Measurements from ENCODE around the gene NUP42.
A peak's percentile ranks its signal among the peaks of the same experiment; 100 is the strongest.
"Not testable (repeated sequence)": the region's sequence is repeated elsewhere in the genome, so short reads cannot be mapped to it uniquely, and the experiment has no call there.

Gene NUP42

DNA sequence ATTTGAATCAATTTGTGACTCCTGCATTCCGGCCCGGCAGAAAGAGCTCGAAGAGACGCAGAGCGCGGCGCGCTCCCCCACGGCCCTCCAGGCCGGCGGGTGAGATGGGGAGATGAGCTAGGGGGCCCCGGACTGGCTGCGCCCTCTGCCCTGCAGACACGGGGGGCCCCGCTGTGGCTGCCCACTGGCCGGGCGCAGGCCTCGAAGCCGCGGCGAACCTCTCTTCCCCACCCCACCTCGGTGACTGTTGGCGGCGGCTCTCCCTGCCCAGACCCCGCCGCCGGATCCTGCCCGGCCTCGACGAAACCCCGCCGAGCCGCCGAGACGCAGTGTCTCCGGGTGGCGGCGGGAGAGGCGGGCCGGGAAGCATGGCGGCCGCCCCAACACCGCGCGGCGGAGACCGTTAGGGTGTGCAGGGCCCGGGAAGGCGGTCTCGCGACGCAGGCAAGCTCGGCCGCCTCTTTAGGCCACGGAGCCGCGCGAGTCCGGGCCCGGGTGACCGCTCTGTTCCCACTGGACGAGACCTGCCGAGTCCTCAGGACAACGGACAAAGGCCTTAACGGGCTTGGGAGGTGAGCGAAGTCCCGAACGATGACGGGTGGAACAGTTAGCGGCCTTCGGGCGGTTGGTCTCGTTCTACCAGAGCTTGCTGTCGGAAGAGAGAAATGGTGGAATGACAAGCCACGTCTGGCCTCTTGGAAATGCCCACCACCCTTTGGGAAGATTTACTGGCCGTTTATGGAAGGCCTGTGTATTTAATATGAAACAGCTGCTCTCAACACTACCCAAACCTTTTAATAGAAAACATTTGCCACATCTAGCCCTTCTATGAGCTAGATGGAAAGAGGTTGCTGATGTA is 24.3 kb downstream of the NUP42 start:
- peak; percentile 56 for DNase-seq

DNA sequence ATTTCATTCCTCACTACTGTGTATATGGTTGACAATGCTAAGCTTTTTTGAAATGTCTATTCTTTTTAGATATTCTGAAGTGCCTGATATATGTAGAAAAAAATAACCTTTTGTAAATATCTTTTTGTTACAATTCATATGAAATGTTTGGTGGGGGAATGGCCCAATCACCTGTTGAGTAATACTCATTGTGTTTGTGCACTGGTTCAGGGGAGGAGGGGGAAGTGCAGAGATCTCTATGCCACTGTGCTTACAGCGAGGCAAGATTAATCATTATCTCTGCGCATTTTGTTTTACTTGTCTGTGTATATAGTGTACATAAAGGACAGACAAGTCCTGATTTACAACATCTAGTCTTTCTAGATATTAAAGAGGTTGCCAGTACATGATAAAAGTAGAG is 25.2 kb downstream of the NUP42 start:
- DNase-seq: no peak

DNA sequence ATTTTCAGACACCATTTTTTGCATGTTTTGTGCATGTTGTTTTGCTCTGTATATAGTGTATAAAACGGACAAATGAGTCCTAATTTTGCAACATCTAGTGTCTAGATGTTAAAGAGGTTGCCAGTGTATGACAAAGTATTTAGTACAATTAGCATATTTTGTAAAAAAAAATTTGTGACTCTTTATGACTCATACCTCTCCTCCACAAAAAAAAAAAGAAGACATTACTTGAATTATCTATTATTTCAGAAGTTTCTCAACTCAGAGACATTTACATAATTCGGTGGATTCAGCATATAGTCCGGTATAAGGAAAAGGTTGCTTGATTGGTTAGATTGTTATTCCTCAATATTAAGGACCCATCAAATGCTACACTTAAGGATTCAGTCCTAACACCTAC is 26.0 kb downstream of the NUP42 start:
- no peak for DNase-seq

DNA sequence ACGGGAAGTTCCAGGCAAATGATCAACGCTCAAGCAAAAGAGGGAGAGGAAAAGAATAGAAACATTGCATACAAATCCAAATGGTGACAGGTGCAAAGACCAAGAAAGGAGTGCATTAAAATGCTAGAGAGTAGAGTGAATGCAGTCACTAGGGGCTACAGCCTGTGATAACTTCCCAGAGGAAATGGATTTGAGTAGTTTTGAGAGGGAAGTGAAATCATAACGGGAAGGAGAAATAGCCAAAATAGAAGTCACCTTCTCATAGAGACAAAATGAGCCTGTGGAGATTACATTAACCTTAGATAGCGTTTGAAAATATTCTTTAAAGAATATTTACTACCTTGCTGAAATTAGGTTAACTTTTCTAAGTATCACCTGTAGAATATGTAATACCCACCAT is 26.5 kb downstream of the NUP42 start:
- DNase-seq: no peak

DNA sequence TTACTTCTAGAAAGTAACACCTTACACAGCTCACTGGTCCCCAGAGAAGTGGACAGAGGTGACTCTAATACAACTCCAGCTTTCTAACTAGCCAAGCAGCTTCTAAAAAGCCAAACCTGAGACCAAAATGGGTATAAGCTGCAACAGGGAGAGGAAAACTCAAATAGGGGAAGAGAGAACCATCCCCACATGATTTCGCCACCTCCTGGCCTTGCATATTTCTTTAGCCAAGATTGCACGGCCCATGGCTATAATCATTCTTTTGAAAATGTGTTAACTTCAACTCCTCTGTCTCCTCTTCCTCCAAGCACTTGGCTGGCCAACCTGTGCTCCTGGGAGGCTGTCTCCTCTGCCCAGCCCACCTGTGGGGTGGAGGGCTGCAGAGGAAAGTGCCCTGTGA is 28.7 kb downstream of the NUP42 start:
- no peak for DNase-seq

DNA sequence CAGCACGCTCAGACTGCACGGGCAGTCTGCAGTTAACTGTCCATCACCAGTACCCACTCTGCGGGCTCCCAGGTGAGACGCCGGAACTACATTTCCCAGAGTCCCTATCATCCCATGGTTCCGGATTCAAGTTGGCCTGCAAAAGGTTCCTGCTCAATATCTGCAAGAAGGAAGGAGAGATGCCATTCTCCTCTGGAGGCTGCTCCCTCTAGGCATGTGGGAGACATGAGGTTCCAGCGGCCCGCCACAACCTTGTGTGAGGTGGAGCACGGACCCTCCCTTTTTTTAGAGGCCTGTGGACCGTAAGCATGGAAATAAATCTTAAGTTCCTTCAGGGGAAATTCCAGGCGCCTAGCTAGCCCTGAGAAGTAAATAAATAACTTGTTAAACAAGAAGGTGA is 29.7 kb downstream of the NUP42 start:
- DNase-seq: no peak

DNA sequence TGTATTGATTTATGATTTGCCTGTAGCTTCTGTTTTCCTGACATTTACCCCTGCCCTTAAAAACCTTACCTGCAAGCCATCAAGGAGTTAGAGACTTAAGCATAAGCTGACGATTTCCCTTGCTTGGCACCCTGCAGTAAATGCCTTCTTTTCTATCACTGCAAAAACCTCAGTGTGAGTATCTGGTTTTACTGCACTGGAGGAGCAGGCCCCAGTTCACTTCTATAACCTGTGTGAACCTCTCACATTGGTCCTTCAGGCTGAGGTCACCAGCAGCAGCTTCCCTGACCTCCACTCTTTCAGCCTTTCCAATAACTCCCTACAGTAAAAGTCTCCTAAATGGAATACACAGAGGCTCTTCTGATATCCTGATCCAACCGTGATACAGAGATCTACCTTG is 30.5 kb downstream of the NUP42 start:
- no peak for DNase-seq

DNA sequence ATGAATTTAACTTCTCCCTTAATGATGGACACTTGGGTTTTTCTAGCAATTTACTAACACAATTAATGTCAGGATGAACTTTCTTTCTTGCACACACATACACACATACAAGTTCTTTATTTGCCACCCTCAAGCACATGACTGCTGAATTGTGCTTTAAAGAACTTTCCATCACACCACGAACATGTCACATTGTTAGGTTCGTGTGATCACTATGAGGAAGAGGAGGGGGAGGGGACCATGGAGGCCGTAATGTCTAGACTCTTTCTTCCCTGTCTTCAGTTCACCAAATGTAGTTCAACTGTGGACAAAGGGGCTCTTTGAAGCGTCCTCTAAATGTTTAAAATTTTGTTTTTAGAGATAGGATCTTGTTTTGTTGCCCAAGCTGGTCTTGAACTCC is 31.0 kb downstream of the NUP42 start:
- DNase-seq: no peak

DNA sequence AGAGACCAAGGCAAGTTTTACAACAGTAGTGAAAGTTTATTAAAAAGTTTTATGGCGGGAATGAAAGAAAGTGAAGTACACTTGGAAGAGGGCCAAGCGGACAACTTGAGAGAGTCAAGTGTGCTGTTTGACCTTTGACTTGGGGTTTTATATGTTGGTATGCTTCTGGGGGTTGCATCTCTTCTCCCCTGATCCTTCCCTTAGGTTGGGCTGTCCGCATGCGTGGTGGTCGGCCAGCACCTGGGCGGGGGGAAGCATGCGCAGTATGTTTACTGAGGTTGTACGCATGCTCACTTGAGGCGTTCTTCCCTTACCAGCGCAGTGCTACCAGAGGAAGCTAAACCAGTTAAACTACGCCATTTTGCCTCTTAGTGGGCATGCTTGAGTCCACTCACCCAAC is 31.9 kb downstream of the NUP42 start:
- DNase-seq: no peak

DNA sequence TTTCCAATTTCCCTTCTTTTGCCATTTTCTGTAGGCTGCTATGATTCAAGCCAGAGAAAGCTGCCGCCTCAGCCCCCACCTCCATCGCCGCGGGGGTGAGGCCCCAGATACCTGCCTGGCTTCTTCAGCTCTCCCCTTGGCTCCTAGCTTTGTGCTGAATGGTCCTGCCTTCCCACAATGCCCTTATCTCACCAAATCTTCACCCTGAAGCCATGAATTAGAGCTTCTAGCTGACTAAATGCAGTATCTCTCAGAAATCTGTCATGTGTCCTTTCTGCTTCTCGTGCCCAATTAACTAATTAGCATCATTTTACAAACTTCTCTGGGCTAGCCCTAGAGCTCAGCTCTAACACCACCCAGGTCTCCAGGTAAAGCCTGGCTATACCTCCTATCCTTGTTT is 32.6 kb downstream of the NUP42 start:
- DNase-seq: no peak

DNA sequence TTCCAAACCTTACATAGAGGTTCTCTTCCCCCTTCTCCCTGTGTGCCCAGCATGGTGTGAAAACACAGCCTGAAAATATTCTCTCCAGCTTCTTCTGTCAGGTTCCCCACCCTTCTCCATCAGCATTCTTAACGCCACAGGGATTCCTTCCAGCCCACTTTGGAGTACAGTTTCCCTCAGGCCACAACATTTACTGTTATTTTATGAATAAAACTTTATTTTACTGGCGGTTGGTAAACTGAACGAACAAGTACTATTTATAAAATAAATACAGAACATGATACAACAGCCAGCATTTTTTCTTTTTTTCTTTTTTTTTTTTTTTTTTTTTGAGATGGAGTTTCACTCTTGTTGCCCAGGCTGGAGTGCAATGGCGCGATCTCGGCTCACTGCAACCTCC is 33.1 kb downstream of the NUP42 start:
- no peak for DNase-seq

DNA sequence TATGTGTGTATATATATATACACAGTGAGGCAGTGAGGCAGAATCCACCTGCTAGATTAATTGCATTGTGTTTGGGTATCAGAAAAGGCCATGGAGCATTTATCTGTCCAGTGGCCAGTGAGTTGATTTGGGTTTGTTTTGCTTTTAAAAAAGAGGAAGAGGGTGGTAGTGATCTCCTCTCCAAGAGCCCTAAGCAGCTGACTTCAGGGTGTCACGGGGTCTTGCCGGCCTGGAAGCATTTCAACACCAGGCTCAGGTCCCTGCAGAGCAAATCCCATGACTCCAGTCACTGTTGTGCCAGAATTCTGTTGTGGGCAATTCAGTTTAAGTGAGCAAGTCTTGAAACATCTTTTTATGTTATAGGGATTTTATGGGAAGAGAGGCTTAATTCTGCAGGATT is 34.2 kb downstream of the NUP42 start:
- DNase-seq: no peak

DNA sequence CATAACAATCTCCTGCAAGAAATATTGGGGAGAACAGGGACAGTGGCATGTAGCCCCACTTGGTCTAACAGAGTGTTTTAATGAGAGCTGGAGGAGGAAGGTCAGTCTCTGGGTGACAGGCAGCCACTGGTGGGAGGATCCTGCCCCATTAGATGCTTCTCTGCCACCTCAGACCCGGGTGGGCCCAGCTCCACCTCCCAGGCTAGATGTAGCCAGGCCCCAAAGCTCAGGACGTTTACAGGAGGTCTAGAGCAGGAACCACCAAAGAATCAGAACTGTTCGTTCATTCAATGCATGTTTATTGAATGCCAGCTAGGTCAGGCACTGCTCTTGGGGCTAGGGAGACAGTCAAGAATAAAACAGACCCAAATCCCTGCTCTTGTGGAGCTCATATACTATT is 36.3 kb downstream of the NUP42 start:
- no peak for DNase-seq

DNA sequence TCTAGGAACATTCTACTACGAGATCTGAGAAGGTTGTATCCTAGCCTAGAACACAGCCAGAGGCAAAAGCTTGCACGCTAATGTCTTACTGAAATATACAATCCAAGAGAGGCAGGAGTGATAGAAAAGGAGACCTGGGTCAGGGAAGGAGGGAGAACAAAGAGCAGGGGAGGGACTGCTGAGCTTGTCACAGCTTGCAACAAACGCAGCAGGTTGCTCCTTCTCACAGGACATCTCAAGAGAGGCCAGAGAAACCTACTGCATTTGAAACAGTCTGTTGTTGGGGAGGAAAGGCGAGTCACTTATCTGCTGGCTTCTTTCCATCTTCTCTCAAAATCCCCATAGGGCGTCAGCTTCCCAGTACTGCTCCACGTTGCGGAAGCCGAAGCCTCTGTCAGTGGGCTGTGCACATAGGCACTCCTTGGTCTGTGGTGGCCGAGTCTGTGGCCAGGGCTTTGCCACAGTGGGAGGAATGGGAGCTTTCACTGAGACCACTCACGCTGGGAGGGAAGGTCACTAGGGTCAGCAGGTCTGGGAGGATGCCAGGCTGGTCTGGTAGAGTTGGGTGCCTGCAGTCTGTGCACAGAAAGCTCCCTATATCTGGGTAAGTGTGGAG is 39.0 kb downstream of the NUP42 start:
- DNase-seq: no peak

DNA sequence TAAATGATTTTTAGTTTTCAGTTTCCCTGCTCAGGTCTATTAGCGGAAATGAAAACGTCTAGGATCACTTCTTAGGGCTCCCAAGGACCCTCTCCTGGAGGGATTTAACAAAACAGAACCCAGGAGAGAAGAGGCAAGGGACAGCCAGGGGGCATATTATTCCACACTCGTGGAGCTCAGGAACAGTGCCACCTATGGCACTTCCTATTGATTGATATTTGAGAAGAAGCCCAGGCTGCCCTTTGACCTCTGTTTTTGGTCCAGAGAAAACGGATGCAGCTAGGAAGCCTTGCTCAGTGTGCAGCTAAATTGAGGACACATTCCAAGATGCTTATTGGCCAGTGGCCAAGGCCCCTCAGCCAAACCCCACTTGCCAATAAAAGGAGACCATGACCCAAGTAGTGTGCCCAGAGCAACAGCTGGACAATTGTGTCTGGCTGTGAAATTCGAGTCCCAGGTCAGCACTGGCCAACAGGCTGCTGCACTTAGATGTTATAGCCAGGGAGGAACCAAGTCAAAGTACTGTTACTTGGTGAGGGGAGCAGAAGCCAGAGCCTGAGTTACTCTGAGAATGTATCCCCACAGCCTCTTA is 40.7 kb downstream of the NUP42 start:
- DNase-seq: peak; percentile 49

DNA sequence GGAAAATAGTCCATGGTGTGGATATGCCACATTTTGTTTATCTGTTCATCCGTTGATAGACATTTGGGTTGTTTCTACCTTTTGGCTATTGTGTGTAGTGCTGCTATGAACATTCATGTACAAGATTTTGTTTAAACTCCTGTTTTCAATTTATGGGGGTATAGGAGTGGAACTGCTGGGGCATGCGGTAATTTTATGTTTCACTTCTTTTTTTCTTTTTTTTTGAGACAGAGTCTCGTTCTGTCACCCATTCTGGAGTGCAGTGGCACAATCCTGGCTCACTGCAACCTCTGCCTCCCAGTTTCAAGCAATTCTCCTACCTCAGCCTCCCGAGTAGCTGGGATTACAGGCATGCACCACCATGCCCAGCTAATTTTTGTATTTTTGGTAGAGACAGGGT is 42.5 kb downstream of the NUP42 start:
- not testable (repeated sequence) for DNase-seq

DNA sequence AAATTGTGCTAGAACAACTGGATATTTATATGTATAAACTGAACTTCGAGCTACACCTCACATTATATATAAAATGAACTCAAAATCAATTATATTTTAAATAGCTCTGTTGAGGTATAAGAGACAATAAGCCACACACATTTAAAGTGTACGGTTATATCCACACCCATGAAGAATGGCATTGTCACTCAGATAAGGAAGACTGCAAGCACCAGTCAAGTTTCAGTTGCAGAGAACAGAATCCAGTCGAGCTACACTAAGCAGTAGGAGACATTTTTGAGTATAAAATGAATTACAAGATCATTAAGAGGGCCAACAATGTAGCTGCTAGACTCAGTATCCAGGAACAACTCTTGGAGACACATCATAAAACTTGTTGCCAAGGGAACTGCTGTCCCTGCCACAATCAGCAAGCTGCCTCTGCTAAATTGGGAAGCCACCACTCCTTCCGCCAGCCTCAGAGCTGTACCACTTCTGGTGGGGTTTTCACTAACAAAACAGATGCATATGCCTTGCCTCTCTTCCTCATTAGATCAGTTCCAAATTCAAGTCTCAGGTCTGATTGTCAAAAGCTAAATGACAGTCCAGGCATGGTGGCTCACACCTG is 45.1 kb downstream of the NUP42 start:
- no peak for DNase-seq

DNA sequence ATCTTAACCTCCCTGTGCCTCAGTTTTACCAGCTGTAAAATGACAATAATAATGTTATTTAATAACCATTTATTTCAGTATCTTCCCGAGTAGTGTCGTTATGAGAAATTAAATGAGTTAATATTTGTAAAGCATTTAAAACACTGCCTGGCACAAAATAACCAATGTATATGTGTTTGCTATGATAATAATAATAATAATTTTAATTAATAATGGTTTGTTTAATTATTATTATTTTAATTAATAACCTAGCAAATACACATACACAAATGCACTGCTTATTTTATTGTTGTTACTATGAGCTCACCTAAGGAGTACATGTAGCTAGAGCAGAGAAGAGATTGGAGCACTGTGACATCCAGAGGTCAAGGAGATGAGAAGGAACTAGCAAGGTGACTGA is 46.6 kb downstream of the NUP42 start:
- DNase-seq: no peak

DNA sequence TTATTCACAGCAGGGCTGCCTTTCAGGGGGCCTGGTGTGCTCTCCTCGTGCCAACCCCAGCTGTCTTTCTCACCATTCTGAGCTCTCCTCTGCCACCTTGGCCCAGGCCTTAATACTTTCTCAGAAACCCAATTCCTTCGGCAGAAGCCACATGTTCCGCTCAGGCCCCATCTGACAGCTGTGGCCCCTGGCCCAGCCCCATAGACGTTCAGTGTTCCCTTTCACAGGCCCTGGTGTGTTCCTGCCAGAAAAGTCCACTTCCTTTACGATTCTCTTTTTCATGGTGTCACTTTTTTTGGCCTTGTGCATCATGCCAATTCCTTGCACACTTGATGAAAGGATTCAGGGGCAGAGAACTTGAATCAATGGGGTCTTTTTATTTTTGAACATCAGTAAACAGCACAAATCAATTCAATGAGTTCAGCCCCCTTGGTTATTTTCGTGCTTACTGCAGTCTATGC is 48.8 kb downstream of the NUP42 start:
- DNase-seq: no peak

DNA sequence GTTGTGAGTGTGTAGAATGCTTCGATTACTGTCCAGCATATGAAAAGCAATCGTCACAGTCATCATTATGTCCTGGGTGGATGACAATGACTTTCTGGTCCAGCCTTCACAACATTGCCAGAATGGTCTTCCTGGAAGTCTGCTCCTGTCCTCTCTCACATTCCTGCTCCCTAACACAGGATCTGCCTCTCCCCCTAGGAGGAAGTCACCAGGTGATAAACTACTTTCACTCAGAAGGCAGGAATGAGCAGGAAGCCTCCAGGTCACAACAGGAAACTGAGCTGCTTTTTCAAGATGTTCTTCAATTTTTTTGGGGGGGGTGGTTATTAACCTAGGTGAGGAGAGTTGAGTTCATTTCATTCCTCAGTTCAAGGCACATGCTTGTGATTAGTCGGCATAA is 51.1 kb downstream of the NUP42 start:
- no peak for DNase-seq

DNA sequence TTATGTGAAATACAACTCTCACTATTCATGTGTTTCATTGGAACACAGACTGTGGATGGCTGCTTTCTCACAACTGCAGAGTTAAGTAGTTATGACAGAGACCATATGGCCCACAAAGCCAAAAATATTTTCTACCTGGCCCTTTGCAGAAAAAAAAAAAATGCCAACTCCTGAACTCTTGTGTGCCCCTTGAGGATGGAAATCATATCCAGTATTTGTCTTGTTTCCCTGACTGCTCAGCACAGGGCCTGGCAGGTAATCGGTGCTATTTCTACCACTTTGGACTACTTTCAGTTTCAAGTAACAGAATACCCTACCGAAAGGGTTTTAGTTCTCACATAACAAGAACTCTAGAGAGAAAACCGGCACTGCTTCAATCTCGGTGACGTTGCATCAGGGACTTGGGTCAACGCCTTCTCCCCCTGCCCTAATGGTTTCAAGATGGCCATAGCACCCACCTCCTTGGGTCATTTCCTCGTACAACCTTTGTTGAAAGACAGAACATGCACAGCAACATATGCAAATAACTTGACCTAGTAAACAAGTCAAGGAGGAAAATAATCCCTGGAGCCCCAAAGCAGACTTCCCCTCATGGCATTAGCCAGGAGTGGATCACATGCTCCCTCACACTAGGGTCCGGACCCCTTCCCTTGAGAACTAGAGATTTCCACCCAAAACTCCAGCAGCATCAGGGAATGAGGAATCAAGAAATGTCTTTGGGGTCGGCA is 52.9 kb downstream of the NUP42 start:
- no peak for DNase-seq

DNA sequence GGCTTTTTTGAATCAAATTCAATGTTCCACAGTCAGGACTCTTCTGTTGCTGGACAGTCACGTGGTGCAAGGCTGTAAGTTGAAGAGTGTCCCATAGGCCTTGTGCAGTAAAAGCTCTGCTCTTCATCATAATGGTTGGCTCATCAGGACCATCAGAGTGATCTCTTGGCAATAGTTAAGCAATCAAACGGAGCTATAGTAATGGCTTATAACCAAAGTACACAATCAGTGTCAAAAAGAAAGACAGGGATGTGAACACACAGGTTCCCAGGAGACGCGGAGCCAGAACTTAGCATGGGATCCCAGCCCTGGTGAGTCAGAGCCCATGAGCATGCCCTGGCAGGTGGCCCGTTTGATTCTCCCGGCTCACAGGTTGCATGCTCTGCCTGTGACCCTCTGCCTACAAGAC is 54.0 kb downstream of the NUP42 start:
- DNase-seq: peak; percentile 29

DNA sequence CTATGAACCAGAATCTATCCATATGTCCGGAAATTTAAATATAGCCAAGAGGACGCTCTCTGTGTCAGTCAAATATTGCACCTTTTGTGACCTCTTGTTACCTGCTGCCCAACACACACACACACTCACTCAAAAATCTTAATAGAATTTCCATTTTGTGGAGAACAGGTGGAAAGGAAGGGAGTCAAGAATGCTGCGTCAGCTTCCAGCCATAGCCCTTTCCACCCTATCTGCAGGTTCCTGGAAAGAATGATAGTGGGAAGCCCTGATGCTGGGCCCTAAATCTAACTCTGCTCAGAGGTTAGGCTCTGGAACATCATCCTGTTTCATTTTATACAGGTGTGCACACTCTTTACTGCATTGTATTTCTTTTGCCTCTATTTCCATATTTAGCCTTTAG is 55.2 kb downstream of the NUP42 start:
- DNase-seq: no peak

Data from femur (tissue), 1 donor.